SHP77 treated with DMSO at 0.1 percent for 48 hours (cell line): Measurements from ENCODE around the gene MYL2.
"Not testable (repeated sequence)": the region's sequence is repeated elsewhere in the genome, so short reads cannot be mapped to it uniquely, and the experiment has no call there.

ENCODE experiments used
- DNase-seq: peaks from one replicate; lab custom pipeline; 2025; lab: John Stamatoyannopoulos, UW

MYL2 gene, protein sequence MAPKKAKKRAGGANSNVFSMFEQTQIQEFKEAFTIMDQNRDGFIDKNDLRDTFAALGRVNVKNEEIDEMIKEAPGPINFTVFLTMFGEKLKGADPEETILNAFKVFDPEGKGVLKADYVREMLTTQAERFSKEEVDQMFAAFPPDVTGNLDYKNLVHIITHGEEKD

GRCh38 chr12:110920324-110920910 is at the start of gene MYL2:
TSS of gene MYL2 (minus strand) at chr12:110920579. CDS start at chr12:110920529, 50 bp downstream.
- DNase-seq: no peak

- no peak for DNase-seq
Observed at GRCh38 chr12:110966081-110966760, 45.8 kb upstream of the MYL2 start.

DNA sequence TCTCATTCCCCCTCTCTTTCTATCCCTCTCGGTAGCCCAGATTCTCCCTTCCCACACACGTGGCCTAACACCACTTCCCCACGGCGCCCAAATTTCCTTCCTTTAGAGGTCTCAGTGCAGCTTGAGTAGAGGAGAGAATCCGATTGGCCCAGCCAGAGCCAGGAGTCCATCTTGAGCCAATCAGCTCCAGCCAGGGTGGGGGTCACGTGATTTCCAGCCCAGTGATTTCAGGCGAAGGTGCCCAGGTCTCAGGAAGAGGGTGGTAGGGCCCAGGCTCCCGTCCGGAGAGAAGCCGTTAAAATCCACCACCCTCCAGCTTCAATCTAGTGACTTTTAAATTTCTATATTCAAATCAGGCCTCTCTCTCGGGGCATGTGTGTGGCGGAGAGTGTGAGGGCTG is 45.2 kb upstream of the MYL2 start:
- DNase-seq: no peak

DNA sequence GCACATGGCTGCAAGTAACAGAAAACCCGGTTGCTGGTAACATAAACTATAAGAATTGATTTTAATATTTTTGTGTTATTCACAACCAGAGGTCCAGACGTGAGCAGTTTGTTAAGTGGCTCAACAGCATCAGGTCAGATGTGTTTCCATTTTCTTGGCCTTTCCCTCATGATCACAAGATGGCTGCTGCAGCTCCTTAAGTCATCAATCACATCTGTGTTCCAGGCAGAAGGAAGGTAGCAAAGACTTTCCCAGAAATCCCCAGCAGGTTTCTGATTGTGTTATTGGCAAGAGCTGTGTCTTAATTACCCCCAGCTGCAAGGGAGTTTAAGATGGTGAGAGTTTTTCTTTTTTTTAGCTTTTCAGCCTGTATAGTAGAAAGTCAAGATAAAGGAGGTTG is 40.4 kb upstream of the MYL2 start:
- no peak for DNase-seq

DNA sequence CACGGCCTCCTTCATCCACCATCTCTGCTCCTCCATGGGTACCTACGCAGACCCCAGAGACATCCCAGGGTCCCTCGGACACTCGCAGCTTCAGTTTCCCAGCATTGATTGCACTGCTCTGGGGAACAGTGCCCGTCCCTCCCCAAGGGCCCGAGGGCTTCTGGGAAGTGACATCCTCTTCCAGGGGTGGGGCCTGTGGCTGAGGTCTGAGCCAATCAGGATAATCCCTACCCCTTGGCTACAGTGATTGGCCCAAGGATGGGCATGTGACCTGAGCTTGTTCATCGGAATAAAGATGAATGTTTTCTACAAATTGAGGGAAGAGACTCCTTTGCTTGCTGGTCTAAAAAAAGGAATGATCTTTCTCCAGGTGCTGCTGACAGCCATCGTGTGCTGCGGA is 37.3 kb upstream of the MYL2 start:
- DNase-seq: no peak

- DNase-seq: no peak
Observed at GRCh38 chr12:110957159-110957558, 36.8 kb upstream of the MYL2 start.

DNA sequence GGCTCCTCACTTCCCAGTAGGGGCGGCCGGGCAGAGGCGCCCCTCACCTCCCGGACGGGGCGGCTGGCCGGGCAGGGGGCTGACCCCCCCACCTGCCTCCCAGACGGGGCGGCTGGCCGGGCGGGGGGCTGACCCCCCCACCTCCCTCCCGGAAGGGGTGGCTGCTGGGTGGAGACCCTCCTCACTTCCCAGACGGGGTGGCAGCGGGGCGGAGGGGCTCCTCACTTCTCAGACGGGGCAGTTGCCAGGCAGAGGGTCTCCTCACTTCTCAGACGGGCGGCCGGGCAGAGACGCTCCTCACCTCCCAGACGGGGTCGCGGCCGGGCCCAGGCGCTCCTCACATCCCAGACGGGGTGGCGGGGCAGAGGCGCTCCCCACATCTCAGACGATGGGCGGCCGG is 30.5 kb upstream of the MYL2 start:
- not testable (repeated sequence) for DNase-seq

DNA sequence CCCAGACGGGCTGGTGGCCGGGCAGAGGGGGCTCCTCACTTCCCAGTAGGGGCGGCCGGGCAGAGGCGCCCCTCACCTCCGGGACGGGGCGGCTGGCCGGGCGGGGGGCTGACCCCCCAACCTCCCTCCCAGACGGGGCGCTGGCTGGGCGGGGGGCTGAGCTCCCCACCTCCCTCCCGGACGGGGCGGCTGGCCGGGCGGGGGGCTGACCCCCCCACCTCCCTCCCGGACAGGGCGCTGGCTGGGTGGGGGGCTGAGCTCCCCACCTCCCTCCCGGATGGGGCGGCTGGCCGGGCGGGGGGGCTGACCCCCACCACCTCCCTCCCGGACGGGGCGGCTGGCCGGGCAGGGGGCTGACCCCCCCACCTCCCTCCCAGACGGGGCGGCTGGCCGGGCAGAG is 30.1 kb upstream of the MYL2 start:
- not testable (repeated sequence) for DNase-seq

DNA sequence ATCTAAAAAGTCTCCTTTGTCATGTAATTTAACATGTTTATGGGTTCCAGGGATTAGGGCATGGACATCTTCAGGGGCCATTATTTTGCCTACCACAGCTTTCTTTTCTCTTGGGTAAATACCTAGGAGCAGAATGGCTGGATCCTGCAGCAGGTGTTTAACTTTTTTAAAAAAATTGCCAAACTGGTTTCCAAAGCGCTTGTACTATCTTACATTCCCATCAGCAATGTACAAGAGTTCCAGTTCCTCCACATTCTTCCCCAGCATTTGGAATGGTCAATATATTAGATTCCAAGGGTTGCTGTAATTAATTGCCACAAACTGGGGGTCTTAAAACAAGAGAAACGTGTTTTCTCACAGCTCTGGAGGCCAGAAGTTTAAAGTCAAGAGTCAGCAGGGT is 27.7 kb upstream of the MYL2 start:
- no peak for DNase-seq

- no peak for DNase-seq
Observed at GRCh38 chr12:110943373-110943772, 23.0 kb upstream of the MYL2 start.

GRCh38 chr12:110941391-110941790 is 21.0 kb upstream of the MYL2 start:
- no peak for DNase-seq

DNA sequence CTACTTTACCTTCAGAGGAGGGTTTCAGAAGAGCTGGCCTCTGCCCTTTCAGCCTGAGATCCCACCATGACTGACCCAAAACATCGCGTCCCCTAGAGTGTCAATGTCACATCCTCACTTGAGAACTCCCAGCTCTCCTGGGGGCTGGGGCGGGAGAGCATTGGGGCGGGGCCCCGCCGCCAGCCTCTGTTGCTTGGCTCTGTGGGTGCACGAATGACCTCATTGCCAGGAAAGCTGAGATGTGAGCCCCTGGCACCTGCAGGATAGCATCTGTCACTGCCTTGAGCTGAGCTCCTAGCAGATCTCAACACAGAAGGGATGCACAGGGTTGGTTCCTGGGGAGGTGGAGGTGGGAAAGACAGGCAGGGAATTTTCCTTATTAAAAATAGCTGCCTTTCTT is 20.6 kb upstream of the MYL2 start:
- no peak for DNase-seq

GRCh38 chr12:110940296-110940695 is 19.9 kb upstream of the MYL2 start:
- no peak for DNase-seq

GRCh38 chr12:110937104-110937641 is 16.8 kb upstream of the MYL2 start:
- no peak for DNase-seq

DNA sequence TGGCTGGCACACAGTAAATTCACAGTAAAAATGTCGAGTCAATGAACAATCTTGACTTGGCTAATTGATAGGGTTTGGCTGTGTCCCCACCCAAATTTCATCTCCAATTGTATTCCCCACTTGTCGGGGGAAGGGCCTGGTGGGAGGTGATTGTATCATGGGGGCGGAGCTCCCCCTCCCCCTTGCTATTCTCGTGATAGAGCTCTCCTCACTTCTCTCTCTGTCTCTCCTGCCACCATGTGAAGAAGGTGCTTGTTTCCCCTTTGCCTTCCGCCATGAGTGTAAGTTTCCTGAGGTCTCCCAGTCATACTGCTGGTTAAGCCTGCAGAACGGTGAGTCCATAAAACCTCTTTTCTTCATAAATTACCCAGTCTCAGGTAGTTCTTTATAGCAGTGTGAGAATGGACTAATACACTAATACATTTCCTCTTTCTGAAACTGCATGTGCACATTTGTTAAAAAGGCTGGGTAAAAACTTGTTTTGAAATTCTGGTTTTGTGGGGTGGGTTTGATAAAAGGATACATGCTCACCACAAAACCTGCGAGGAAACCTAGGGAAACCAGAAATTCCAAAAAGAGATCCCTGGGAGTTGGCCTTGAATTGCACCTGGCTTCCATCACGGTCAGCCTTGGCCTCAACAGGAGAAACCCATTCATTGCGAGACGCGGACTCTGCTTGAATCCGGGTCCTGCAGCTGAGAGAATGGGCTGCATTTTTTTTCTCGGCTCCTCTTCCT is 16.2 kb upstream of the MYL2 start:
- no peak for DNase-seq

GRCh38 chr12:110935588-110935987 is 15.2 kb upstream of the MYL2 start:
- DNase-seq: no peak

DNA sequence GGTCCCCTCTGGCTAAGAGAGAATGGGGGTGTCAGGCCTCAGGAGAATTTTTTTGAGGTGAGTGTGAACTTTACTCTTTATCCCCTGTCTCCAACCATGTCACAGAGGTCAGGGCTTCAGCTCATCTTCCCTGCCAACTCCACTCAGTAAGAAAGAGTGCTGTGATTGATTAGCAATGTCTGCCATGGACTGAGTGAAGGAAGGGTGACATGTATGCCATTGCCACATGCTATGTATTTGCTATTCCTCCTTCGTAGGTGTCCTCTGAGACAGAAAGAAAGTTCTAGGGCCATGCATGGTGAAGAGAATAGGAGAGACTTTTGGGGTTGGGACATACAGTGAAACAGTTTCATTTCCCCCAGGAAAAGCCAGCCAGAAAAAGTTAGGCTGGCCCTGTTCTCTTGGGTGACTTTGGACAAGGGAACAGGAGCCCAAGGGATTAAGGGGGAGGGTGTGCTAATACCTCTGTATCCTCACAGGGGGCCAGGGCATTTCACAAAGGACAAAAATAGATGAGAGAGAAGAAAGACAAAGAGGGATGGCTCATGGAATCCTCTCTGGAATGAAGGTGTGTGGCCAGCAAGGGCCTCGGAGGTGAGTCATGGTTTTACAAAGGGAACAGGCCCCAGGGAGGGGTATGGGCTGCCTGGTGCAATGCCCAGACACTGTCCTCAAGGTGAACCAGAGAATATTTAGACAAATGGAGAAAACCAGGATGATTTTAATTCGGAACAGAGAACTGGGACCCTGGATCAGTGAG is 13.9 kb upstream of the MYL2 start:
- DNase-seq: no peak

DNA sequence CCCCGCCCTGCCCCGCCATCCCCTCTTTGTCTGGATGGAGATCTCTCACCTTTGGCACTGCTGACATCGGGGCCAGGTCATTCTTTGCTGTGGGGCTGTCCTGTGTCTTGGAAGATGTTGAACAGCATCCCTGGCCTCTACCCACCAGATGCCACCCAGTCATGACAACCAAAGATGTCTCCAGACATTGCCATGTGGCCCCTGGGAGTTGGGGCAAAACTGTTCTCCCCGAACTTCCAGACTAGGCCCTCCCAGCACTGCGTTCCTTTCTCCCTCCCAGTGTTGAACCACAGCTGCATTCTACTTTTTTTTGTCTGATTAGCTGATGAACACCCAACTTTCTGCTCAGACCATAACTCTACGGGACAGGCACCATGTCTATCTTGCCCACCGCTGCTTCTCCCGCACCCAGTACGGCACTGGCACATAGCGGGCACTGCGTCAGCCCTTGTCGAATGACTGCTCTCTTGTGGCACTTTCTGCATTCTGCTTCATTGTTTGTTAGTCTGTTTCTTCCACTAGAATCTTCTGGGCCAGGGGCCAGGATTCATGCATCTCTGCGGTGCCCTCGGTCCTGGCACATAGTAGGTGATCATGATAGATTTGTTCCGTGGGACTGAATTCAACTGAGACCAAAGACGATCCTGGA is 13.1 kb upstream of the MYL2 start:
- DNase-seq: no peak

GRCh38 chr12:110932046-110932445 is 11.7 kb upstream of the MYL2 start:
- no peak for DNase-seq

DNA sequence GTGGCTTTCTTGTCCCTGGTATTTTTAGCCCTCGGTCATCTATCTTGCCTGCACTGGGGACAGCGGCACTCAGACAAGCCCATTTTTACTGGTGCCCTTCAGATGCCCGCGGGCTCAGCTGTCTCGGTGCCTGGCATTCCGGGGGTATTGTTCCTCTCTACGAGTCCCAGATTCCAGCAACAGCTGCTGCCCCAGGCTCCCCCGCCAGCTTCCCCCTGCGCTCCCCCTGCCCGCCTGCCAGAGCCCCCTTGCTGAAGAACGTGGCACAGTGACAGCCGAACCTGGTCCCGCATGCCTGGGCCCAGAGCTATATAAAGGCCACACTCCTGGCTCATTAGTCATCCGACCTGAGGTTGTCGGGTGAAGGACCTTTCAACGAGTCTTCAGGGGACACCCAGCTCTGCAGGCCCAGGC is 10.9 kb upstream of the MYL2 start:
- no peak for DNase-seq
